GM21515 (cell line): ENCODE measurements around the gene SLC44A5.
"Not testable (repeated sequence)": the region's sequence is repeated elsewhere in the genome, so short reads cannot be mapped to it uniquely, and the experiment has no call there.

Experiments used
- ATAC-seq: cut with Tn5 transposase; IDR thresholded peaks from one replicate; pipeline ENCODE4 v1.9.1; 2021; ENCODE audit not compliant: unreplicated experiment

SLC44A5 gene

DNA sequence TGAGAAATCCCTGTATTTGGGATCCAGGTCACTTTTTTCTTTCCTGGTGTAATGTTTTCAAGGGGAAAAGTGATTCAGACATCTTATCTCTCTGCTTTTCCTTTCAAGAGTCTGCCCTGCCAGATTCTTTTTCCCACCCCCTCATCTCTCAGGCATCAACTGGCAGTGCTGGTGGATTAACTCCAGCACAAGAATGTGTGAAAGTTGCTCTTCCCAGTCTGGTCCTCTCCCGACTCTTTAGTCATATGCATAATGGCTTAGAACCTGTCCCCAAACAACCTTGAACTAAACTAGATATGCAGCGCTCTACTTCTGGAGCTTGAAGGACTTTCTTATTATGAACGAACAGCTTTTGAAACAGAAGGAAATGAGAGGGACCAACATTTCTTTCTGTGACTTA is 88.5 kb downstream of the SLC44A5 start:
- no peak for ATAC-seq

GRCh38 chr1:75521658-75522057 is 89.3 kb downstream of the SLC44A5 start:
- ATAC-seq: no peak

DNA sequence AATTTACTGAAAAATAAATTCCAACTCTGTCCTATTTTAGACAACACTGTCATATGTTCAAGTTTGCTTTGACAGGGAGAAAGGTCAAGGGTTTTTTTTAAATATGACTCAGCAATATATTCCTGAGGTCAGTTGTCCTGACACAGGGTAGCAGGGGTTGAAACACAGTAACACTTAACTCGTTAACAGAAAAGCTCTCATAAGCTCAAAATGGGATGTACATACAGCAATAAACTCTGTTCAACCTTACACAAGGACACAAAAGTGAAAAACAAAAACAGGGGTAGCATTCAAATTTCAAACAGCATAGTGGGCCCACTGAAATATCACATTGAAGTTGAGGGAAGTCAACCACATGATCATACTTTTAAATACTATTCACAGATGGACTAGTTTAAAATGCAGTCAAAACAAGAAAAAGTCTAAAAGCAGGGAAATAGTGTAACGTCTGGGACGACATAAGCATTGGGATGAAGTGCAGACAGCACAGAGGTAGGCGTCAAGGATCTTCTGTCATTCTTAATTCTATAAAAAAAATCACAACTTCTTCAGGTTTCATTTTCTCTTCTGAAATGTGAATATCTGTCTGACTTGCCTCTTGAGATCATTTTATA is 89.9 kb downstream of the SLC44A5 start:
- no peak for ATAC-seq

- ATAC-seq: no peak
Measured at GRCh38 chr1:75519651-75520427, 91.1 kb downstream of the SLC44A5 start.

- ATAC-seq: no peak
Measured at GRCh38 chr1:75518686-75519085, 92.2 kb downstream of the SLC44A5 start.

- ATAC-seq: no peak
Measured at GRCh38 chr1:75514270-75514669, 96.6 kb downstream of the SLC44A5 start.

DNA sequence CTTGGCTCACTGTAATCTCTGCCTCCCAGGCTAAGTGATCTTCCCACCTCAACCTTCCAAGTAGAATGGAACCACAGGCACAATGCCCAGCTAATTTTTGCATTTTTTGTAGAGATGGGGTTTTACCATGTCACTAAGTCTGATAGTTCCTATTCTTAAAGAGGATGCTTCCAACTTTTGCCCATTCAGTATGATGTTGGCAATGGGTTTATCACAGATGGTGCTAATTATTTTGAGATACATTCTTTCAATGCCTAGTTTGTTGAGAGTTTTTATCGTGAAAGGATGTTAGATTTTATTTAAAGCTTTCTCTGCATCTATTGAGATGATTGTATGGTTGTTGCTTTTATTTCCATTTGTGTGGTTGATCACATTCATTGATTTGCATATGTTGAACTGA is 103.9 kb downstream of the SLC44A5 start:
- ATAC-seq: no peak

GRCh38 chr1:75503221-75503974 is 107.5 kb downstream of the SLC44A5 start:
- ATAC-seq: no peak

DNA sequence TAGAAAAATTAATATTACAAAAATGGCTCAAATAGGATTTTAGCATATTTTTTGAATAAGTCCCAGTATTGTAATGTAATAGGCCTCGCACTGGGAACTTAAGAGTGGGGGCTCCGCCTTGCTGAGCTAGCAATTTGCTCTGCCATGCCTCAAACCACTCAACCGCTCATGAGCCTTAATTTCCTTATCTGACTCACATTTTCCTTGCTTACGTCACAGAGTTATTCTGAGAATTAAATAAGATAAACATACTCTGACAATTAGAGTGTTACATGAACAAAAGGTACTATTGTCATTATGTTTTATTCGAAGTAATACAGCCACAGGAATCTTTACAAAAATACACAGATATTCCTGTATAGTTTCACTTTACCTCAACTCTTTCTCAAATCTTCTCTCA is 108.1 kb downstream of the SLC44A5 start:
- no peak for ATAC-seq

- no peak for ATAC-seq
Measured at GRCh38 chr1:75501577-75502295, 109.2 kb downstream of the SLC44A5 start.

- ATAC-seq: no peak
Measured at GRCh38 chr1:75492011-75492410, 118.9 kb downstream of the SLC44A5 start.

- no peak for ATAC-seq
Measured at GRCh38 chr1:75487399-75487798, 123.5 kb downstream of the SLC44A5 start.

GRCh38 chr1:75484789-75485188 is 126.1 kb downstream of the SLC44A5 start:
- no peak for ATAC-seq

DNA sequence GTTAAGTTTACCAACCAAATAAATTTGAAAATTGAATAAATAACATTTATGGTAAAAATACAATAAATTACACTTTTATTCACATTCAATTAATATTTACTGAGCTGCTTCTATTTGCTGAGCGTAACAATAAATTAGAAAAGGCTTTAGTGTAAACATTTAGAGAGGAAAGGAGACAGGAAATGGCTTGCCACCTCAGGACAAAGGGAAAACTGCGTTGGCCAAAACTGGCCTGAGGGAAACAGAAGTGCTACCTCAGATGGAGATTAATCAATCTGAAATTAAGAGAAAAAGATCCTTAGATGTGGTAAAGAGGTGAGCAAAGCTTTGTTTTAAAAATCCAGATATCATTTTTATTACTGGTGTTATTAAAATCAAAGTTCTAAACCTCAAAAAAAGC is 128.0 kb downstream of the SLC44A5 start:
- no peak for ATAC-seq

DNA sequence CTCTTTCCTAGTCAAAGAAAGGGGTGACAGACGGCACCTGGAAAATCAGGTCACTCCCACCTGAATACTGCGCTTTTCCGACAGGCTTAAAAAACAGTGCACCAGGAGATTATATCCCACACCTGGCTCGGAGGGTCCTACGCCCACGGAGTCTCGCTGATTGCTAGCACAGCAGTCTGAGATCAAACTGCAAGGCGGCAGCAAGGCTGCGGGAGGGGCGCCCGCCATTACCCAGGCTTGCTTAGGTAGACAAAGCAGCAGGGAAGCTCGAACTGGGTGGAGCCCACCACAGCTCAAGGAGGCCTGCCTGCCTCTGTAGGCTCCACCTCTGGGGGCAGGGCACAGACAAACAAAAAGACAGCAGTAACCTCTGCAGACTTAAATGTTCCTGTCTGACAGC is 134.4 kb downstream of the SLC44A5 start:
- not testable (repeated sequence) for ATAC-seq

DNA sequence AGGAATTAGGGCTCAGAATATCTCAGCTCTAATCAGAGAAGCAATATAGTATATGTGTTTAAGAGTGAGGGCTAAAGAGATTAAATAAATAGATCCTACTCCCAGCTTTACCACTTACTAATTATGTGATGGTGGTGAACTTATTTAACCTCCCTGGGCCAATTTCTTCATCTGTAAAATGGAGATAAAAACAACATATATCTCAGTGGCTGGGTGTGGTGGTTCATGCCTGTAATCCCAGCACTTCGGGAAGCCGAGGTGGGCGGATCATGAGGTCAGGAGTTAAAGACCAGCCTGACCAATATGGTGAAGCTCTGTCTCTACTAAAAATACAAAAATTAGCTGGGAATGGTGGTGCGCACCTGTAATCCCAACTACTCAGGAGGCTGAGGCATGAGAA is 135.2 kb downstream of the SLC44A5 start:
- no peak for ATAC-seq

- no peak for ATAC-seq
Measured at GRCh38 chr1:75472971-75473603, 137.8 kb downstream of the SLC44A5 start.

GRCh38 chr1:75472089-75472970 is 138.6 kb downstream of the SLC44A5 start:
- no peak for ATAC-seq

DNA sequence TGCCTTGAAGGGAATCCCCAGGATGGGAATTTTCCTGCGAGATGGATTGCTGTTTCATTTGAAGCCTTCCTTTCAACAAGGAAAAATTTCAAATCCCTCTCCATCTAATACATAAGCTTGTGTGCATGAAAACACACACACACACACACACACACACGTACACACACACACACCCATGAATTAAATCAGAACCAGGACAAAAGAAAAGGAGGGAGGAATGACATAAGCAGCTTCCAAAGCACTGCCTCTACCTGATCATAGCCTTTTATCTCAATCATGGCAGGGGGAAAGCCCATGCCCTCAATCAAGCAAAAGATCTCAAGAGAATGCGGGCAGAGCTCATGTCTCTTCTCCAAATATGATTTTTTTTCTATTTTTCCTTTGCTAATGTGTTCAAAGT is 139.7 kb downstream of the SLC44A5 start:
- ATAC-seq: no peak

DNA sequence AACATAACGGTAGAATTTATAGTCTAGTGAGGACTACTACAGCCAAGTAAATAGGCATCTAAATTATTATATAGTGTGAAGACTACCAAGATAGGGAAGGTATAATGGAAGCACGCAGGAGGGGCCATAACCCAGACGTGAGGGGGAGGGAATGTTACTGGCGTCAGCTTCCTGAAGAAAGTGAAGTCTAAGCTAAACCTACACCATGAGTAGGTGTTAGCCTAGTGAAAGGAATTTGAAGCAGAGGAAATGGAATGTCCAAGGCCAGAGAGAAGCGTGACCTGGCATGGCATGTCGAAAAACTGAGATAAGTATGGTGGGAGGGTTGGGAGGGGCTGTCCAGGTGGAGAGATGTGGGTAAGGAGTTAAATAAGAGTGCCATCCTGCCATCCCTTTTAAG is 140.5 kb downstream of the SLC44A5 start:
- ATAC-seq: no peak
